G401.6 (cell line): ENCODE results near the gene MYOM1.

Experiments used
- FAIRE-seq: peaks from 2 replicates; lab custom pipeline; 2012; peaks lifted over from hg19 to GRCh38; lab: Jason Lieb, UNC

MYOM1 gene

DNA sequence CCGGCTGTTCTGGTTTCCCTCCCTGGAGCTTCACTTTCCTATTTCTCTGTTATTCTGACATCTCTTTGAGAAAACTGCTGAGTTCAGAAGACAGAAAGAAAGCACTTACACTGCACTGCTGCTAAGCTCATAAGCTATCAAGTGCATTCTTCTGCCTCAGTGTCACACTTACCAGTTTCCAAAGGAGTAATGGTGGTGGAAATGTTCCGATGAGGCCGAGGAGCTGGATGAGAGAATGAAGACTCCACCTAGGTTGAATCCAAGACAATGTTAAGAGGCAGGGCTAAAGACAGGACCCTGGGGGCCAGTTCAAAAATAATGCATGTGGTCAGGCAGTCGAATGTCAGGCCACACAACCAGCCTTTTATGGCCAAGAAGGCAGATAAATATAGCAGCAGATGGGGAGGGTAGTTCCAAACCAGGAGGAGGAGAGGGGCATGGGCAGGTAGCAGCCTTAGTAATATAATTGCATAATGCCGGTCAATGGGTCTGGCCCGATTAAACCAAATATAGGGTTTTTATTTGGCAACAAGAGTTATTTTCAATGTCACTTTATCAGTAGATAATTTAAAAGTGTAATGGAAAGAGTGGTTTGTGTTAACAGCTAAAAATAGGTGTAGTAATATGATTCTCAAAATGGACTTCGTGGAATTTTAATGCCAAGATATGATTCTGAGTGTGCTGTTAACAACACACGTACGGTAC is at the start of gene MYOM1:
Gene MYOM1 (minus strand): TSS at position 338 of the 705 bp plus-strand sequence. CDS start 4,745 bp downstream, outside the sequence.
- no peak for FAIRE-seq

DNA sequence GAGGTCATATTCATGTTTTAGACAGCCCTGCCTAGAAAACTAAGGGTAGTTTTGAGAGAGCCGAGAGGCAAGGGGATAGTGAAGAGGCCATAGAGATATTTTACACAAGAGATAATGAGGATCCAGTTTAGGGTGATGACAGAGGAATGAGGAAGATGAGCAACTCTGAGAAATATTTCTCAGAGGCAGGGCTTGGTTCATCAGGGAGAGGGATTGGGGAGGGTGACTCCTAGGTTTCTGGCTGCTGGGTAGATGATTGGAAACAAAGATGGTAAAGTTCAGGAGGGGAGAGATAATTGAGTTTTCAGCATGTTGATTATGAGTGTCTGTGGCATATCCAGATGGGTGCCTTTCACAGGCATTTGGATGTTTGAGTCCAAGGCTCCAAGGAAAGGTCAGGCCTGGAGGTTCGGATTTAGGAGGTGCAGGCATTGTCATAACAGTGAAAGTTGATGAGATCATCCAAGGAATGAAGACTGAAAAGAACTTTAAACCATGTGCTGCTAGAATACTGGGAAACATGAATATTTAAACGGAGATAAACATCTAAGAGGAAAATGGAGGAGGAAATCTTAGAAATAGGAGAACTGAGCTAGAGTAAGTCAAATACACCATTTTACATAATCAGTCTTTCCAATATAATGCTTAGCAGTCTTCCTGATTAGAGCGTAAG is 49.6 kb upstream of the MYOM1 start:
- no peak for FAIRE-seq

DNA sequence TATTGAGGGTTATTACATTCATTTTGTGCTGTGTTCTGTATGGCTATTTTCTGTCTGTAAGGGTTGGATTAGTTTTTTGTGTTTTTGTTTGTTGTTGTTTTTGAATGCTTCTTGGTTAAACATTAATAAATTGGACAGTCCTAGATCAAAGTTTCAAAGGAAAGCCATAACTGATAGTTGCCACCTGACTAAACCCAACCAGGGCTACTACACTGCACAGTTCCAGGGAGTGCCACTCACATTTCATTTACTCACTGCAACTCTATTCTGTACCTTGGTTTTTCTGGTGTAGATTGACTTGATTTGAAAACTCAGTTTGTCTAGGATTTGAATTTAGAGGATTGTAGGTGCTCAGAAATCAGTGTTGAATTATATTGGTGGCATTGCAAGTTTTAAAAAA is 48.5 kb upstream of the MYOM1 start:
- FAIRE-seq: no peak

DNA sequence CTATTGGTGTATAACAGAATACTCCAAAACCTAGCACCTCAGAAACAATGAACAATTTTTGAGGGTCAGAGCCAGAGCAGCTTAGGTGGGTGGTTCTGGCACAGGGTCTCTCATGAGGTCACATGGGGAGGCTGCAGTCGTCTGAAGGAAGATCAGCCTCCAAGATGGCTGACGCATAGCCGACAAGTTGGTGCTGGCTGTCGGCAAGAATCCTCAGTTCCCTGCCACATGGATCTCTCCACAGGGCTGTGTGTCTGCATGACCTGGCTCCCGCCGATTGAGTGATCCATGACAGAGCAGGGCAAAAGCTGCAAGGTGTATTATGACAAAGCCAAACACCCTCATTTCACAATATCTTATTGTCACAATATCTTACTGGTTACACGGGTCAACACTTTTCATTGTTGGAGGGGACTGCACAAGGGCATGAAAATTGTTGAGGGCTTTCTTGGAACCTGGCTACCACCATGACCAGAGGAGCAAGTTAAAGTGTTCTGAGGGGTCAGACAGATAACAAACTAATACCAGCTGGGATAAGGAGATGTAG is 46.4 kb upstream of the MYOM1 start:
- no peak for FAIRE-seq

DNA sequence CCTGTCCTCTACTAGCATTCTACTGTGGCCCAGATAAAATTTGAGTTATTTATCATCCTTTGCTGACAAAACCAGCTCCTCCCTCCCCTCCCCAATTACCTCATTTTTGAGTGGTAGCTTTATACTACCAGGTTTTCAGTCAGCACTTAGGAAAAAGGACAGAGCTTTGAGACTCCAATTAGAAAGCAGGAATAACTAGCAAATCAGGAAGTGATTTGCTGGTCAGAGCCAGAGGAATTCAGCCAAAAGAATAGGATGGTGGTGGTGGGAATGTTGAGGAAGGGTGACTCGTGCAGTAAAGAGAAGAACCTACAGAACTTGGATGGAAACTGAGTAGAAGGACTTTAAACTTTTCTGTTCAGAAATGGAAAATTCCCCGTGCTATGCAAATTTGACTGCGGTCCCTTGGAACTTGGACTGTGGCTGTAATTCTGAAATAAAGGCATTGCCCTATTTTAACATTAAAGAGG is 45.8 kb upstream of the MYOM1 start:
- no peak for FAIRE-seq

DNA sequence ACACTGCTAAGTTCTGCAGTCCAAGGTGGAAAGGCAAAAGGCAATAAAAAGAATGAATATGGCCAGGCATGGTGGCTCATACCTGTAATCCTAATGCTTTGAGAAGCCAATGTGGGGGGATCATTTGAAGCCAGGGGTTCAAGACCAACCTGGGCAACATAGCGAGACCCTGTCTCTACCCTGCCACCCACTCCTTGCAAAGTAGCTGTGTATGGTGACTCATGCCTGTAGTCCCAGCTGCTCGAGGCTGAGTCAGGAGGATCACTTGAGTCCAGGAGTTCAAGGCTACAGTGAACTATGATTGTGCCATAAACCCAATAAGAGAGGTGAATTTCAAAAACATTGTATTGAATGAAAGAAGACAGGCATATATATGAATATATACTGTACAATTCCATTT is 44.6 kb upstream of the MYOM1 start:
- FAIRE-seq: no peak

DNA sequence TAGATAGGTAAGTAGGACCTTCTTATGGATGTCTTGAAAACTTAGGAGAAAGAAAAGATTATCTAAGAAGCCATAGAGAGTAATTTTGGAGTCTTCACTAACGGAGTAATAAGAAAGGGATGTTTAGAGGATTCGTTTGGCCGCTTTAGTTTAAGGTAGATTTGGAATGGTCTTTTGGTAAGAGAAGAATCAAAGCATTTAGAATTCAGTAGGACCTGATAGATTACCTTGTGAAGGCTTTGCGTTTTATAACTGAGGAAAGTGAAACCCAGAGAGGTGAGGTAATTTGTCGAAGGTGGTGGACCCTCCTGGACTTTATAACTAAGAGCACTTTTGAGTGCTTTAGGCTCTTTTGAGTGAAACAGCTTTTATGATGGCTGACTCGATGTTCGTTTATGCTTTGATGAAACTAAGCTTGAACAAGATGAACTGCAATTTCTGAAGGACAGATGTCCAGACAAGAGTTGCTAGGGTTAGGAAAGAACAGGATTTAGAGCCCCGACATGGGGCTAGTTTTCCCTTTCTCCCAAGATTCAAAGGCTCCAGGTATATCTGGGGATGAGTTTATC is 43.4 kb upstream of the MYOM1 start:
- FAIRE-seq: no peak

DNA sequence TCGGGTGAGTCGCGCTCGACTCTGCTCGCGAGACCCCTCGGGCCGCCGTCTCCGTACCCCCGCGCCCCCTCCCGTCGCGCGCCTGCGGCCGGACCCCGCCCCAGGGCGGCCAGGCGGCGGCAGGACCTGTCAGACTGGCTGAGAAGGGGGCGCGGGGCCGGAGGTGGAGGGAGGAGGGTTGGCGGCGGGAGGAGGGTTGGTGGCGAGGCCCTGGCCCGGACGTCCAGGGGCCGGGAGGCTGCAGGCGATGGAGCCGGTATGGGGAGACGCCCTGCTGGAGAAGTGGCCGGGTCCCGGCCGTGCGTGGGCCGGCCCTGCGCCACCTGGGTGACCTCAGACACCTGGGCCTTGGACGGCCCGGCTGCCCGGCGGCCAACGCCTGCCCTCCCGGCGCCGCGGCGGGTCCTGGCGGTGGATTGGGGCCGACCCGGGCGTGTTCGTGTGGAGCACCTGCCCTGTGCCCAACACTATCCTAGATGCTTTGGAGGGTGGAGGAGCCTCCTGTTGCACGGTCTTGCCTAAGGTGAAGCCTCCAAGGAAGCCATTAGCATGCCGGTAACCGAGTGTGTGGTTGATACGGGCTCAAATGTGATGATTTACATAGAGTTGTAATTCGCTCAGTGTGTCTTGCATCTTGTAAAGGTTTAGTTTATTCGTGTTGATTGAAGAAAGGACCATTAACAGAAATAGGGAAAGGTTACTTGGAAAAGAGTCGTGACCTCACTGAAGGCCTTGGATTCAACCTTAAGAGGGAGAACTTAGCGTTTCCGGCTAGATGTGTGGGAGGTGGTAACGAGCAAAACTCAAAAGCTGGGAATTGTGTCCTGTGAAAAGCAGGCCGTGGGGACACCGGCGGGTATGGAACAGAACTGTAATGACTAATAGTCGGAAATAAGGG is 42.7 kb upstream of the MYOM1 start:
- FAIRE-seq: no peak

DNA sequence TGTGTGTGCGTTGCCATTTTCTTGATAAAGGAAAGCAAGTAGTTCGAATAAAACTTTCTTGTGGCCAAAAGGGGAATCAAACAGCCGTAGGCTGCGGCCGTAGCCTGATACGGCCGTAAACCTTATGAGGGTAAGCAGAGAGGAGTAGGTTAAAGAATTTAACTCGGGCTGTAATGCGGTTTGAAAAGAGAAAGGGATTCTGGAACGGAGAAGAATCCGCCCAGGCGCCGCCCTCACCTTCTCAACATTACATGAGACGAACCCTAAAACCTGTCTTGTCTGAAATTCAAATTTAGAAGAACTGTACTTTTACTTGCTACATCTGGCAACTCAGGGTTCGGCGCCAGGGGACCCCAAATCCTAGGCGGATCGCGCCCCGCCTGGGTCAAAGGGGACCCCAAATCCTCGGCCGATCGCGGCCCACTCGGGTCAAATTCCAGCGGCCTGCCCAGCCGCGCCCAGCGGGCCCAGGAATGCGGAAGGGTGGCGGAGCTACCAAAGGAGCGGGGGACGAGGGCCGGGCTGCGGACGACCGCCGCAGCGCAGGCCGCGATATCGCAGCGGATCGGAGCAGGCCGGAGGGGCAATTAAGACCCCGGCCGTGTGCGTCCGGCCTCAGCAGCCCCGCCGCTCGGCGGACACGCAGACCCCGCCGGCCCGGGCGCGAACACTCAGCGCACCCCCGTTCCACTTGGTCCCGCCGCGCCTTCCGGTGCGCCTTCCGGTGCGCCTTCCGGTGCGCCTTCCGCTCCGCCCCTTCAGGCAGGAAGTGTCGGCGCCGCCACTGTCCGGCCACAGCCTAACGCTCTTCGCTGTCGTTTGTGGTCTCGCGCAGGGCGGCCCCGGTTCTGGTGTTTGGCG is 41.8 kb upstream of the MYOM1 start, which contains the start of gene MYL12B:
Gene MYL12B (plus strand): TSS at position 761 of the 861 bp plus-strand sequence. CDS start 10,766 bp downstream, outside the sequence.
- peak; percentile 72 for FAIRE-seq

DNA sequence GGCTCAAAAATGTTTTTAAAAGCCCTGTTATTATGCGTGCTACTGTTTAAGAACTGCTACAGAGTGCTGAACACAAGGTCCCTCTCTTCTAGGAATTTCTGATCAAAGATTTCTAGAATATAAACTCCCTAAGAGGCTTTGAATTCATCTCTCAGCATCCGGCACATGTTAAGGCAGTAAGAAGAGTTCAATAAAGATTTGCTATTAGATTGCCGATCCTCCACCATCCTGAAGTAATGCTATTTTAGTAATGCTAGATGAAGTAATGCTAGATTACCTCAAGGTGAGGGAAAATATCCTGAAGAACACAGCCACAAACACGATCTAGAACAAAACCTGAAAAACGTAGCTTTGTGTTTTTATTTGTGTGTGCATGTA is 41.2 kb upstream of the MYOM1 start:
- FAIRE-seq: no peak

DNA sequence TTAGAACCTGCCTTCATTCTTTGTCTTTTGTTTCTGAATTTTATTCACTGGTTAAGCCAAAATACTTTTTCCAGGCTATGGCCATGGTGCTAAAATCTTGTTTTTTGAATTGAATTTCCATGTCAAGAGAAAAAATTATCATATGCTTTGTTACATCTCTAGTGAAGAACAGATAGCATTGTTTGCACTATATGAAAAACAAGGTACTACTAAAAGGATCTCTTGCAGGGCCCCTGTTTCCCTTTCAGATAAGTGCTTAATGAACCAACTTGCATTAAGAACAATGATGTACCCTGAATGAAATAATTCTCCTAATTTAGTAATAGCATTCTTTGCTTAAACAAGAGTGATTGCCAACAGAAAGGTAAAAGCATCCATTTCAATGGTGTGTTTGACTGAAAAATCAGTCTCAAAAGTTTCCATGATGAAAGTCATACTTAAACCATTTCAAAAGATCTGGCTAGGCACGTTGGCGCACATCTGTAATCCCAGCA is 37.9 kb upstream of the MYOM1 start:
- no peak for FAIRE-seq

DNA sequence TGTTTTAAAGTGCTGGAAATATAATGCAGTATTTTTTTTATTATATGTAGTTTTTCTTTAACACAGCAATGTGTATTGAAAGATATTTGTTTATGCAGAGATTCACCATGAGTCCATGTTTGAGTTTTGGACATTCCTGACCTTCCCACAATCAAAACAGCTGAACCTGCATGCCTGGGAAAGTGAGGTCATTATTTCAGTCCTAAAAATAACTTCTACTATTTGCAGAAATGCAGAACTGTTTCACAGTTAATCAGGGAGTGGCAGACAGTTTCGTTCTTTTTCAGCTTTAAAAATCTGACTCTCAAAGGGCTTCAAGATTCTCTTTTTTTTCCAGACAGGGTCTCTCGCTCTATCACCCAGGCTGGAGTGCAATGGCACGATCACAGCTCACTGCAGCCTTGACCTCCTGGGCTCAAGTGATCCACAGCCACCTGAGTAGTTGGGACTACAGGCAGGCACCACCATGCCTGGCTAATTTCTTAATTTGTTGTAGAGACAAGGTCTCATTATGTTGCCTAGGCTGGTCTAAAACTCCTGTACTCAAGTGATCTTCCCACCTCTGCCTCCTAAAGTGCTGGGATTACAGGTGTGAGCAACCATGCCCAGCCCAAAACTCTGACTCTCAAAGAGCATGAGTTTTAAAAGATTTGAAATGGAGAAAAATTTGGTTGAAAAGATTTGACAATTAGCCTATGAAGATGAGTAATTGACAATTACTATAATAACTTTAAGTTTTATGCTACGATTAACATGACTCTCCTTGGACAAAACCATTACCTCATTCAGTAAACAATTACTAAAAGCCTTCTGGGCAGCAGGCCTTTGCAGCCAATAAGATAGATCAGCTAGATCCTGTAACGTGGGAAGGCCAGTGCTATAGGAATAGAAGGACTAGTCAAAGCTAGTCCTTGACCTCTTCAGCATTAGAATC is 37.2 kb upstream of the MYOM1 start:
- FAIRE-seq: no peak

DNA sequence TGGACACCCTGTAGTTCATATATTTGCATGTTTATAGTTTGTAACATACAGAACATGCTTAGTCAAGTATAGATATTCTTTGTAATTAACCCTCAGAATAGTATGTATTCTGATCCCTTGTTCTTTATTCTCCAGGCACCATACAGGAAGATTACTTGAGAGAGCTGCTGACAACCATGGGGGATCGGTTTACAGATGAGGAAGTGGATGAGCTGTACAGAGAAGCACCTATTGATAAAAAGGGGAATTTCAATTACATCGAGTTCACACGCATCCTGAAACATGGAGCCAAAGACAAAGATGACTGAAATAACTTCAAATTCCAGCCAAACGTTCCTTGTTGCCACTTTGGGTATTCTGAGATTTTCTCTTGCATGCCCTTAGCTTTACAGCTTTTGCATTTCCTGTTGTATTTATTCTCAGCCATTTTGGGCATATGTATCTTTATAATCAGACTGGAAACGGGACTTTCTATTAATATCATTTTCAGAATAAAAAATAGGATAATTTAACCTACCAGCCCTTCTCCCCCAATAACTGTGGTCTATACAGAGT is 35.9 kb upstream of the MYOM1 start:
- FAIRE-seq: no peak

DNA sequence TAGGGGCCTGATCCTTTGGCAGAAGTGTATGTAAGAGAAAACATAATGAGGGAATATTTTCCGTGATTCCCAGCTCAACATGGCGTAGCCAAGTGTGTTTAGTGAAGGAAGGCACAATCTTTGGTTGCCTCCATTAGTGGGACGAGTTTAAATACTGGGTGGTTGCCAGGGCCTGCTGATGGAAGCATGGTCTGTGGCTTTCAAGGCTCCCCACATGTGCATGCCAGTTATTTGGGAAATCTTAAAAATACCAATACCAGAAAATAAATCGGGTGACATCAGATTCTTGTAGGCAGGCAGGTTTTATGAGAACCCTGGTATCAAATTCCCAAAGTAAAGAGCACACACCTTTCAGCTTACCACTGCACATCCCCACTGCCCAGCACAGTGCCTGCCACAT is 35.0 kb upstream of the MYOM1 start:
- FAIRE-seq: no peak

DNA sequence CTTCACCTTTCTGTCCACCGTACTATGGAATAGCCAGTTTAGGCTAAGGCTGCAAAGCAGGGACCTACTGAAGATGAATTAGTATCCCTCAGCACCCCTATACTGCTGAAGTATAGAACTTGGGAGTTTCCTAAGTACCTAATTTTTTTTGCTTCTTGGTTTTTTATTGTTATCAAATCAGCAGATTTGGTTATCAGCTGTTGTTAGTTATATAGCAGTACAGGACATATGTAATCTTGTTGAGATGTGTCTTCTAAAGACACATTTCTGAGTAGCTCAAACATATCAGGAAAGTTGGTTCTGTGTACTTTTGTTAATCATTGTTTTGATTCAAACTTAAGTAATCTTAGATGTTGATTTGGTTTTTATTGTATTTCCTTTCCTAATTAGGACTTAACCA is 33.1 kb upstream of the MYOM1 start:
- no peak for FAIRE-seq

DNA sequence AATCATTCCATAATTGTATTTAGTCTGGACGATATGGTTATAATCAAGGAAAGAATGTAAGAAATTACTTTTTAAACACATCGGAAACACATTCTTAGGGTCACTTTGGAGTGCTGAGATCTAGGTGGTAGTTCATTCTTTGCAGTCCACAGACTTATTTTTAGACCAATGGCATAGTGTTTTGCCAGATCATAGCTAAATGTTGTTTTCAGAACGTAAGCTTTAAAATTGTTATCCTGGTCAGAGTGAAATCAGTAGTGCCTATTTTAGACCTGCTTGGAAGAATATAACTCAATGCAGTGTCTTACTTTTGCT is 32.2 kb upstream of the MYOM1 start:
- FAIRE-seq: peak; percentile 92

DNA sequence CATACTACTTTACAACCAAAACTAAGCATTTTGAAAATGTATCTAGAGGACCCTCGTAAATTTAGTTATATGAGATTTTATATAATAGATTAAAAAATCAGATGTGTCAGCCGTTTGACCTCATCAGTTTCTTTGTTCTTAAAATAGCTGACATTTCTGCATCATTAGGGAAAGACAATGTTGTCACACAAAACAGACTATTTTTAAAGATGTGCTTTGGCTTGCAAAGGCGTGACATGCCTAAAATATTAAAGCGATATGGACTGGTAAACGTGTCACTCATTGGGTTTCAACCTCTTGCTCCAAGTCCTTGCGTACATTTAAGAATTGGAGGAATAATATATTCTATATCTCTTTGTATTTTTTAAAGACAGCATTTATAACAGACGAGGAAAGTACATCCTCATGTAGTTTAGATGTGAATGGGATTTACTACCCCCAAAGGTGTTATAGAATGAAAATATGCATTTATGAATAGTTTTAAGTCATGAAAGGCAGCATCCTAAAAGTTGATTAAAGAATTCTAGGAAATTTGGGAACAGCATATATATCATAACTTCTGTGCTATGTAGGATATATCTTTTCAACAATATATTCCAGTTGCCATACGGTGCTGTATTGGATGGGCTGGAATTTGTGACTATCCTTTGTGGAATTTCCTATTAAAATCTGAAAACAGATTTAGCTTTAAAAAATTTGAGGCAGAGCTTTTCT is 31.6 kb upstream of the MYOM1 start:
- FAIRE-seq: peak; percentile 3

DNA sequence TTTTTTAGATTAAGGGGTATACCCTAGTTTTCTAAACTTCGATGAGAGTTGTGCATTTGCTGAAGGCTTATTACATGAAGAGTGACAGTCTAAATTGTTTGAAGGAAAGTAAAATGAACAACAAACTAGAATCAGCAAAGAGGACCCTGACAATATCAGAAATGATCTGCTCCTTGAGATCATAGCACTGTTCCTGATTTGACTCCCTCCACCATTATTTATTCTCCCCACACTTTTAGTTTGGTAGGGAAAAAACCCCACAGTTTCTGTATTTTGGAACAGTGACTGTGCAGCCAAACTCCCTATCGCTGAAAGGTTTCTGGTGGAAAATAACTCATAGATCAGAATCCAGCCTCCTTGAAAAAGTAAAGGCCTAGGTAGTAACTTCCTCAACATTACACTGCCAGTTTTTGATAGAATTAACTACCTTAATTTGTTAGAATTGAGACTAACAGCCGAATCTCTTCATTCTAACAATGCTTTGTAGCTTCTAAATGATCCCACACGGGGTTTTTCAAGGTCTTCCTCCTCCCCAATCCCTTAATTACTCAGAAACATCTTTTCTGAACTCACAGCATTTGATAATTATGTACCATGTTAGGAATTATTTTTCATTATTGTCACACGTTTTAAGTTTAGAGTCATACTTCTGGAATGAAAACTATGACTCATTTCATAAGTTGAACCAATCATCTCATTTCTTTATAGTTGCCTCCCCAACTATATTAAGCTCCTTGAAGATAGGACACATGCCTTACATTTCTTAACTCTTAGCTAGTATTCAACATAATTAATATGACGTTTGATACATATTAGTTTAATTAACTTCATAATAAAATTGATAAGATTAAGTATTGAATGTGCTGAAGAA is 30.7 kb upstream of the MYOM1 start:
- FAIRE-seq: no peak
